SKM-1 (cell line): ENCODE data around the gene OXGR1.
A peak's percentile ranks its signal among the peaks of the same experiment; 100 is the strongest.

Source experiments
- DNase-seq: peaks from one replicate; lab custom pipeline; 2025; ENCODE audit not compliant: unreplicated experiment; lab: John Stamatoyannopoulos, UW

Gene OXGR1

GRCh38 chr13:96966415-96967102 is 27.7 kb downstream of the OXGR1 start:
- DNase-seq, result no peak

DNA sequence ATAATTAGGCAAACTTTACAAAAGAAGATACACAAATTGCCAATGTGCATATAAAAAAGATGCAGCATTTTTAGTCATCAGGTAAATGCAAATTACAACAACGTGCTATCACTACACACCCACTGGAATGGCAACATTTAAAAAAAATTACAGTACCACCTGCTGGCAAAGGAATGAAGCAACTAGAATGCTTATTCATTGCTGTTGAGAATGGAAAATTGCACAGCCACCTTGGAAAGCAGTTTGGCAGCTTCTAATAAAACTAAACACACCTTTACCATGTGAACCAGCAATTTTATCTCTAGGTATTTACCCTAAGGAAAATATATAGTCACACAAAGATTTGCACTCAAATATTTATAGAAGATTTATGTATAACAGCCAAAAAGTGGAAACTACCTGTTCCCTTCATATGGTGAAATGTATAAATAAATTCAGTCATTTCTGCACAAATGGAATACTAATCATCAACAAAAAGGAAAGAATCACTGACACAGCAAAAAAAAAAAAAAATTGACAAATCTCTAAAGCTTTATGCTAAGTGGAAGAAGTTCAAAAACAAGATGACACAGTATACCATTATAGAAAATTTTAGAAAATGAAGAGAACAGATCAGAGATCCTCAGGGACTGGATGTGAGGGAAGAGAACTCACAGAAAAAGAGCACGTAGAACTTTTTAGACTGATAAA is 30.3 kb downstream of the OXGR1 start:
- no peak for DNase-seq

- no peak for DNase-seq
Measured at GRCh38 chr13:96960379-96960778, 33.9 kb downstream of the OXGR1 start.

DNA sequence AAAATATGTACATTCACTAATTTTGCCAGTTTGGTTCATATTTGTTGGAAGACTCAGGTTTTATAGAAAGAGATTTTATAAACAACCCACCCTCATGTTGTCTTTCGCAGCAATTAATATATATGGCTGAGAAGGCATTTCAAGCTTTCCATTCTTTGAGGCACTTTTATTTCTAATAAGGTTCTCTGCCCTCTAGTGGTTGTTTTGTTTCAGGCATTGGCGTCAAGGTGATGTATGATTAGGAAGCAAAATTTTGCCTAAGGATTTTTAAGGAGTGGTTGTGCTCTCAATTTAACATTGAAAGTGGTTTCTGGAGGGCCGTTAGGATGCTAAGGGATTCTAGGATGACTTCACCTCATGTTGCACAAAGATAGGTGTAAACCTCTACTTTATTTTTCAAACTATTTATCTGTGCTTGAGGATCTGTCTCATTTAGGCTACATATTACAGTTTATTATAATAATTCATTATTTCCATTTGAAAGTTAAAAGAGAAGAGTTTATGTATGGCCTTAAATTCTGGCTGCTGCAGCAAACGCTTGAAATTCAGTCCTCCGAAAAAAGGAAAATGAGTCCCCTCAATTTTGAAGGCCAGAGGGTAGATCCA is 35.9 kb downstream of the OXGR1 start:
- DNase-seq, result peak; percentile 4

- DNase-seq, result no peak
Measured at GRCh38 chr13:96952595-96952994, 41.7 kb downstream of the OXGR1 start.

DNA sequence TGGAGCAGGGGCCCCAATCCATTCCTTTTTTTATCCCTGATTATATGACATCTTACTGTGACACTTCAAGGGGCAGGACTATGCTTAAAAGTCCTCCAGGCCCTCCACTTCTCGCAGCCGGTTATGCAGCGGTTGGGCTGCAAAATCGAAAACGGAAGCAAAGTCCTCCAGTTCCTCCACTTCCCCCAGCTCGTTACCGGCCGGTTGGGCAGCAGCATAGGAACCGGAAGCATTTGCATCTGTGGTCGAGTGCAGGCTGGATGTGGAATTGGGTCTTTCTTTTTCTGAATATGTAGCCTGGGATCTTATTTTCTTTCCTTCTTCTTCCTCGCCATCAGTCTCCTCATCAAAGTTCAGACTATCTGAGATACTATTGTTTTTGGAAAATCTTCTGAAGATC is 46.1 kb downstream of the OXGR1 start:
- no peak for DNase-seq

GRCh38 chr13:96947343-96947910 is 46.8 kb downstream of the OXGR1 start:
- no peak for DNase-seq

GRCh38 chr13:96946709-96947311 is 47.5 kb downstream of the OXGR1 start:
- DNase-seq, result no peak

- no peak for DNase-seq
Measured at GRCh38 chr13:96940961-96941360, 53.3 kb downstream of the OXGR1 start.

- no peak for DNase-seq
Measured at GRCh38 chr13:96935901-96936300, 58.4 kb downstream of the OXGR1 start.
